SH-SY5Y (cell line): ENCODE results near the gene MRO.

Experiments
- GATA2 ChIP-seq: IDR thresholded peaks from 2 replicates; pipeline ENCODE4 v1.6.1; 2011; ENCODE audit warnings: mild to moderate bottlenecking, low read depth, low read length
- GATA3 ChIP-seq: IDR thresholded peaks from 2 replicates; pipeline ENCODE4 v1.6.1; 2011; ENCODE audit warnings: low read depth, mild to moderate bottlenecking, low read length, moderate library complexity

- TF ChIP-seq GATA2 (no peak), GATA3 (no peak)
These were observed 34.1 kb upstream of the MRO start for GRCh38 chr18:50853863-50854271.
